SU-DHL-6 (cell line): ENCODE measurements around the gene IFNGR2.

ENCODE experiments used
- EZH2phosphoT487 ChIP-seq: fragments of 200-600 bp; sonication (generic), shearing (Covaris generic); conservative IDR thresholded peaks from 2 replicates; pipeline ENCODE4 v1.6.1; 2018; ENCODE audit warnings: mild to moderate bottlenecking, antibody characterized with exemption, low read length, moderate library complexity, mixed read lengths
- TF ChIP-seq, protein P1 (sequence below): fragments of 200-600 bp; sonication (generic); IDR thresholded peaks from one replicate; pipeline ENCODE4 v1.5.1; 2017; ENCODE audit warnings: antibody characterized with exemption, mild to moderate bottlenecking, low read length, moderate library complexity; ENCODE audit not compliant: insufficient read depth, poor library complexity, severe bottlenecking

GRCh38 chr21:33478935-33479678 is 75.9 kb downstream of the IFNGR2 start:
- TF ChIP-seq, protein P1, sequence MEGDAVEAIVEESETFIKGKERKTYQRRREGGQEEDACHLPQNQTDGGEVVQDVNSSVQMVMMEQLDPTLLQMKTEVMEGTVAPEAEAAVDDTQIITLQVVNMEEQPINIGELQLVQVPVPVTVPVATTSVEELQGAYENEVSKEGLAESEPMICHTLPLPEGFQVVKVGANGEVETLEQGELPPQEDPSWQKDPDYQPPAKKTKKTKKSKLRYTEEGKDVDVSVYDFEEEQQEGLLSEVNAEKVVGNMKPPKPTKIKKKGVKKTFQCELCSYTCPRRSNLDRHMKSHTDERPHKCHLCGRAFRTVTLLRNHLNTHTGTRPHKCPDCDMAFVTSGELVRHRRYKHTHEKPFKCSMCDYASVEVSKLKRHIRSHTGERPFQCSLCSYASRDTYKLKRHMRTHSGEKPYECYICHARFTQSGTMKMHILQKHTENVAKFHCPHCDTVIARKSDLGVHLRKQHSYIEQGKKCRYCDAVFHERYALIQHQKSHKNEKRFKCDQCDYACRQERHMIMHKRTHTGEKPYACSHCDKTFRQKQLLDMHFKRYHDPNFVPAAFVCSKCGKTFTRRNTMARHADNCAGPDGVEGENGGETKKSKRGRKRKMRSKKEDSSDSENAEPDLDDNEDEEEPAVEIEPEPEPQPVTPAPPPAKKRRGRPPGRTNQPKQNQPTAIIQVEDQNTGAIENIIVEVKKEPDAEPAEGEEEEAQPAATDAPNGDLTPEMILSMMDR, result no peak
- TF ChIP-seq EZH2phosphoT487, result no peak
